Memory B cell (primary cell): ENCODE results near the gene IKZF3.
"Not testable (repeated sequence)": the region's sequence is repeated elsewhere in the genome, so short reads cannot be mapped to it uniquely, and the experiment has no call there.

ENCODE experiments used
- ATAC-seq: fragments of 150-1000 bp; cut with Tn5 transposase; 2 replicates; pipeline ENCODE4 v1.10.0; 2021; ENCODE audit warnings: low read depth, mild to moderate bottlenecking, moderate library complexity
- DNase-seq, 2 donors: peaks; one replicate each; pipeline ENCODE4 v3.0.0; 2022; ENCODE audit warnings: low spot score in 2 of 2
- H3K27ac Mint-ChIP-seq: one replicate; pipeline ENCODE4 v1.8.0; 2022; ENCODE audit warnings: mild to moderate bottlenecking, moderate library complexity, mixed read lengths
- H3K27me3 Mint-ChIP-seq: one replicate; pipeline ENCODE4 v1.8.0; 2022; ENCODE audit warnings: mixed read lengths
- H3K36me3 Mint-ChIP-seq: one replicate; pipeline ENCODE4 v1.8.0; 2022; ENCODE audit warnings: mild to moderate bottlenecking, mixed read lengths
- H3K4me1 Mint-ChIP-seq: one replicate; pipeline ENCODE4 v1.8.0; 2022; ENCODE audit warnings: mixed read lengths
- H3K4me3 Mint-ChIP-seq: one replicate; pipeline ENCODE4 v1.8.0; 2022; ENCODE audit warnings: mild to moderate bottlenecking, moderate library complexity, mixed read lengths
- H3K9me3 Mint-ChIP-seq: one replicate; pipeline ENCODE4 v1.8.0; 2022; ENCODE audit warnings: mixed read lengths

IKZF3 gene

DNA sequence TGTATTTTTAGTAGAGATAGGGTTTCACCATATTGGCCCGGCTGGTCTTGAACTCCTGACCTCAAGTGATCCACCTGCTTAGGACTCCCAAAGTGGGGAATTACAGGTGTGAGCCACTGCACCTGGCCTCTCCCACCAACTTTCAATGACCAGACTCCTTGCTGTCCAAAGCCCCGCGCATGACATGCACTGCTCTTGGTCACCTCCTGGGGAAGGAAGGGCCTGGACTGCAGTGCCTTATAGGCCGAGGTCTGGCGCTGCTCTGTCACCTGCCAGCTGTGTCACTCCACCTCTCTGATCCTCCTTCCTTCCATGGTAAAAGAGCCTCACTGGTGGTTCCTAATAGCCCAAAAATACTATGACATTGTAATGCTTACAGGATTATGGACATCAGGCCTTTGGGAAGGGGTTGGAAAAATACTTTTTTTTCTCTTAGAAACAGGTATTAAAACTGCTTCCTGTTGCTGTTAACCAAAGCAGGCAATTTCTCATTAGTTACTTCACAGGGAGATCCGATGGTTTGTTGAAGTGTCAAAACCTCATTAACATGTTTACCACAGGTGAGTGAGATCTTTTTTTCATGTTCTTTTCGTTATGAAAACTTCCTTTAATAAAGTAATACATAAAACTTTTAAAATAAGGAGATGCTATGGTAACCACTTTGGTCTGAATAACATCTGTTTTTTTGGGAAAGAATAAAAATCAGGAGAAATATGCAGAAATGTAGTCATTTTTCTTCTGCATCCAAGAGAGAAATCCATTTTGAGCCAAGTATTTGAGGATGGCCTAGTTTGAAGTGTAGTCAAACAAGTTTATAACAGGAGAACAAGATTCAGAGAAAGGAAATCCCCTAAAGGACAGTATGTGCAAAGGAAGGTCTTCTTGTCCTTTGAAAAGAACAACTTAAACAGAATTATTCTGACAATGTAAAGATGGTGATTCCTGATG, 90.9 kb downstream of the IKZF3 start:
- no peaks in the 10 kb centered on the region for H3K9me3 Mint-ChIP-seq

DNA sequence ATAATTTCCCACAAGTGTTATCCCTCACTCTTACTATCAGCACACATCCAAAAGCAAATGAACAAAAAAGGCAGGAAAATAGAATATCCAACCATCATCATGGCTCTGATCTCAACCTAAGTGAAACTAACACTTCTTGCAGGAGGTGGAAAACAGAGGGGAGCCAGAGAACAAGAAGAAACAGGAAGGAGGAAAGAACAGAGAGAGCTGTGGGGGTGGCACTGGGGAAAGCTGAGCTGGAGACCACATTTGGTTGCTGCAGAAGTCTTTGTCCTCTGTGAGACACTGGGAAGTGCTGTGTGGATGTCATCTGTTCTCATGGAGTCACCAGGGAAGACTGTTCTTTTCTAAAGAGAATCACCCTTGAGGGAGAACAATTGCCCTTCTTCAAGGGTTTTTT, 91.7 kb downstream of the IKZF3 start:
- Mint-ChIP-seq H3K27ac (peak overlapping the region; percentile 95), H3K27me3 (no peaks in the 10 kb centered on the region), H3K4me1 (peaks cover 57% of the 10 kb centered on the region), H3K4me3 (peak overlapping the region; percentile 73), H3K36me3 (peaks cover 56% of the 10 kb centered on the region), H3K9me3 (no peaks in the 10 kb centered on the region)
- no peak for ATAC-seq
- DNase-seq, result no peak

More for the DNA sequence above, 90.9 kb downstream of the IKZF3 start:
- DNase-seq (no peak), ATAC-seq (no peak)
- Mint-ChIP-seq H3K4me3 (peak overlapping the region; percentile 81), H3K27me3 (no peaks in the 10 kb centered on the region), H3K36me3 (peaks cover 54% of the 10 kb centered on the region), H3K27ac (peak overlapping the region; percentile 95), H3K4me1 (peaks cover 57% of the 10 kb centered on the region)

DNA sequence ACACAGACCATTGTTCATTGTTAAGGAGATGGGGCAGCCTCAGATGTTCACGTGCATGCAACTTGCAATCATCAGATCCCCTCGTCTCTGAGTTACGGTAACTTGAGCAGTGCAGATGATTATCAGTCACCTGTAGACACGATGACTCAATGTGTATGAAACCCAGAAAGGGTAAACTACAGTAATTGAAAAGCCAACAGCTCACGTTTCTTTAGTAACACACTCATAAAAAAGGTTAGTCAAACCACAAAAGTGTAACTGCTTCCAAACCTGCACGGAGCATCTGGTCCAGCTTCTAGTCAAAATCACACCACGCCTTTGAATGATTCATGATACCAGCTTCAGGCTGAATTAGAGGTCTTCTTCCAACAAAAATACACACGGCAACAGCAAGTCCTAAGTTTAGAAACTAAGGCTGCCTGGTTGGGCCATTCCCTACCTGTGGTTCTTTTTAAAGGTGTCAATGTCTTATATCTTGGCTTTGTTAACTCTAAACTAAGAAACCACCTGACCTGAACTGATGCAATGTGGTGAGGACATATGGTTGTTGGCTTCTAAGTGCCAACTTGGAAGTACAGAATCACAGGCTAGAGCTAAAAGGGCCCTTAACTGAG, 94.0 kb downstream of the IKZF3 start:
- H3K4me1 Mint-ChIP-seq, result peaks cover 78% of the 10 kb centered on the region
- H3K36me3 Mint-ChIP-seq, result peaks cover 65% of the 10 kb centered on the region
- H3K9me3 Mint-ChIP-seq, result no peaks in the 10 kb centered on the region
- no peak for DNase-seq
- no peaks in the 10 kb centered on the region for H3K27me3 Mint-ChIP-seq
- H3K27ac Mint-ChIP-seq, result peak overlapping the region; percentile 95
- peak; percentile 25 for ATAC-seq
- H3K4me3 Mint-ChIP-seq, result peak overlapping the region; percentile 78

DNA sequence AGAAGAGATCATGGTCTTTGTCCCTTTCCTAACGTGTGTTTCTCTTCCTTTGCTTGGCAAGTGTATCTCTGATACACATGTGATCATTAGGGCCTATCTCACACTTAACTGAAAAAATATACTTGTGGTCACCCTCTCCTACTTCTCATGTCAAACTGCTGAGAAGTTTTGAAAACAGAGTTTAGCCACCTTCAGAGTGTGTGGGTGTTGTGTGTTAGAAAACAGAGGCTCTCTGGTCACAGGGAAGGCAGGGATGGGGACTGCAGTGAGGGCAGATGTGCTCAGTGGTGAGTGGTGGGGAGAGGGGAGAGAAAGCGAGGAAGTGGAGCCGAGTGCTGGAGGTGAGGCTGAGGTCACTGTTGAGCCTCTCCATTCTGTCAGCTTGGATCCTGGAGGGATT, 97.0 kb downstream of the IKZF3 start:
- no peak for DNase-seq
- H3K4me1 Mint-ChIP-seq, result peaks cover 66% of the 10 kb centered on the region
- H3K9me3 Mint-ChIP-seq, result no peaks in the 10 kb centered on the region
- peak overlapping the region; percentile 61 for H3K4me3 Mint-ChIP-seq
- no peak for ATAC-seq
- H3K27me3 Mint-ChIP-seq, result no peaks in the 10 kb centered on the region
- H3K36me3 Mint-ChIP-seq, result peaks cover 59% of the 10 kb centered on the region
- H3K27ac Mint-ChIP-seq, result peak overlapping the region; percentile 95

DNA sequence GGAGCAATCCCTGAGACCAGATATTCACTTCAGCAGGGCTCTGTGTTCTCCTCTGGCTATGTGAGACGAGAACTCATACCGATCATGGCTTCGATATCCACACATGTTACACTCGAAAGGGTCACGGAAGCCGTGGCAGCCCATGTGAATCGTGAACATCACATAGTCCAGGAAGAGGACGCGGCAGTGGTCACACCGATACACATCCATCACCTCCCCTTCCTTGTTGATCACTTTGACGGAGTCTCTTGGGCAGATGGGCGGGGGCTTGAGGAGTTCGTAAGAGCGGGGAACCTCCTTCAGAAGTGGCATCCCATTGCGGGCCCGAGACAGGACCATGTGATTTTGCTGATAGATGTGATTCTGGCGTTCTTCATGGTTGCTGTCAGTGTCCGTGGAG, 98.3 kb downstream of the IKZF3 start:
- H3K27me3 Mint-ChIP-seq, result no peaks in the 10 kb centered on the region
- no peaks in the 10 kb centered on the region for H3K9me3 Mint-ChIP-seq
- no peak overlapping the region for H3K4me3 Mint-ChIP-seq
- peak overlapping the region; percentile 95 for H3K27ac Mint-ChIP-seq
- peaks cover 49% of the 10 kb centered on the region for H3K36me3 Mint-ChIP-seq
- H3K4me1 Mint-ChIP-seq, result peaks cover 54% of the 10 kb centered on the region
- no peak for ATAC-seq
- DNase-seq, result no peak

DNA sequence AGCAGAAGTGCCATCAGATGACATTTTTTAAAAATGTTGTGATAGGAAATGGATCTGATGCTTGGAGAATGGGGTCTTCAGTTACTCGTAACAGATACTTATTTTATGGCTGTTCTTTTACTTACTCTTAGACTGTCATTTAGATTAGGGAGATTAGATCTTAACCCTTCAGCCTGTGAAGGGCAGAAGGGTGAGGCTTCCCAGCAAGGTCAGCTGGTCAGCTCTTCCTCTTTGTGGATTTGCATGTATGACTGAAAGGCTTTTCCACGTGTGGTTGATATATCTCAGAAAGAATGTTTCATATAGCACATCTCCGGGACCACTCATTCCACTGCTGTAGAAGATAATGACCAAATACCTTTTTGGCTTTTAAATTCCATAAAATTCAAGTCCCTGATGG, 98.9 kb downstream of the IKZF3 start:
- peaks cover 48% of the 10 kb centered on the region for H3K36me3 Mint-ChIP-seq
- peak overlapping the region; percentile 95 for H3K27ac Mint-ChIP-seq
- ATAC-seq, result no peak
- H3K9me3 Mint-ChIP-seq, result no peaks in the 10 kb centered on the region
- no peak overlapping the region for H3K4me3 Mint-ChIP-seq
- H3K4me1 Mint-ChIP-seq, result peaks cover 49% of the 10 kb centered on the region
- H3K27me3 Mint-ChIP-seq, result no peaks in the 10 kb centered on the region
- DNase-seq, result no peak

DNA sequence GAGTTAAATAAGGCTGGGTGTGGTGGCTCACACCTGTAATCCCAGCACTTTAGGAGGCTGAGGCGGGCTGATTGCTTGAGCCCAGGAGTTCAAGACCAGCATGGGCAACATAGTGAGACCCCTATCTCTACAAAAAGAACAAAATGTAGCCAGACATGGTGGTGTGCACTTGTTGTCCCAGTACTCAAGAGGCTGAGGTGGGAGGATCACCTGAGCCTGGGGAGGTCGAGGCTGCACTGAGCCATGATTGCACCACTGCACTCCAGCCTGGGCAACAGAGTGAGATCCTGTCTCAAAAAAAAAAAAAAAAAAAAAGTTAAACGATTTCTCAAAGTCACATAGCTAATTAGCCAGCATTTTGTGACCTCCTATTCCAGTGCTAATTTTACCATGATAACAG, 99.9 kb downstream of the IKZF3 start:
- H3K27me3 Mint-ChIP-seq, H3K27ac Mint-ChIP-seq: not testable (repeated sequence)

DNA sequence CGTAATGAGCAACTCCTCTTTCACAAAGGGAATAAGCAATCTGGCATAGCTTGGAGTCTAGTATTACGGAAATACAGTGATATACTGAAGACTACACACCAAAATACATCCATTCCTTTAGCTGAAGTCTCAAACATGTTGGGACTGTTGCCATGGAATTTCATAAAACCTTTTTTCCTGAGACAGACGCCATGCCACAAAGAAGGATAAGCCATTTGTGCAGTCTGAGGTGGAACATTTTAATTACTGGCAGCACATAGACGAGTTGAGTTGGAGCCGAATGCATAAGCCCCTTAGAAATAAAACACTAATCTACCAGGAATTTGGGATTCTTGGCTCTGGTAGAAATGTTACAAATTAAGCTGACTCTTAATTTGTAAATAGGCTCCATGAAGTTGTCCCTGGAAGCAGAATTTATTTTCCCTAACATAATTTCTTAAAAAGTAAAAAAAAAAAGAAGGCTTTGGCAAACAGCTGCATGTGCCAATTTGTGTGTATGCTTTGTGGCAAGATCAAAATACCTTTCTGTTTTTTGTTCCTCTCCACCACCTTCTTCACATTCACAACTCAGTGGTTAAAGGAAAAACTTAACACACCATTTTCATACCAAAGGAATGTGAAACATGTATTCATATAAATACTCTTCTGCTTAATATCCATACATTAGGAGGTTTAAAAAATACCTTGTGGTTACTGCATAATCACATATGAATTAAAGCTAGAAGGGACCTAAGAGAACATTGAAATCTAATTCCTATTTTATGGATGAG, 100.9 kb downstream of the IKZF3 start:
- Mint-ChIP-seq H3K4me3 (no peak overlapping the region), H3K4me1 (peaks cover 49% of the 10 kb centered on the region), H3K9me3 (no peaks in the 10 kb centered on the region), H3K27me3 (no peaks in the 10 kb centered on the region), H3K36me3 (peaks cover 35% of the 10 kb centered on the region), H3K27ac (peak overlapping the region; percentile 60)
- DNase-seq, result no peak
- ATAC-seq, result no peak

More for the DNA sequence above, 99.9 kb downstream of the IKZF3 start:
- Mint-ChIP-seq H3K4me1 (peaks cover 47% of the 10 kb centered on the region), H3K36me3 (peaks cover 41% of the 10 kb centered on the region)
- not testable (repeated sequence) for H3K4me3 Mint-ChIP-seq, ATAC-seq, DNase-seq, H3K9me3 Mint-ChIP-seq

DNA sequence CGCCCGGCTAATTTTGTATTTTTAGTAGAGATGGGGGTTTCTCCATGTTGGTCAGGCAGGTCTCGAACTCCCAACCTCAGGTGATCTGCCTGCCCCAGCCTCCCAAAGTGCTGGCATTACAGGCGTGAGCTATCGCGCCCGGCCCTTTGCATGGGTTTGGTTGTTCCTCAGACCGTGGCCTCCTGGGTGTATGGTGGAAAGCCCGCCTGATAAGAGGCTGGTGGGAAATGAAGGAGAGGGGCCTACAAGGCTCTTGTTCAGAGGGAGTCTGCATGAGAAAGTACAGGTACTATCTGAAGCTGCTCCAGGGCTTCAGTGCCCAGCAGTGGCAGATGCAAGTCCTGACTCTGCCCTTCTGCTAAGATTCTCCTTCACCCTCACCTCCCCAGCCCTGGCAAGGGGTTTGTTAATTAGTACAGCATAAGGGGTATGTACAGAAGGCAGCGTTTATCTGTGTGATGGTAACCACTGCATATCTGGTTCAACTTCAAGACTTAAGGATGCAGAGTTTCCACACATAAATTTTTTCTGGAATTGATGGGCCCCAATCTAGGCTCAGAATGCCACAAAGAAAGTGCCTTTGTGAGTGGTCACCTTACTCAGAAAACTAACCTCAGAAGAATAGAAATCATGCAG, 102.1 kb downstream of the IKZF3 start:
- no peak overlapping the region for H3K4me3 Mint-ChIP-seq
- peaks cover 52% of the 10 kb centered on the region for H3K4me1 Mint-ChIP-seq
- peaks cover 26% of the 10 kb centered on the region for H3K36me3 Mint-ChIP-seq
- ATAC-seq, result no peak
- no peak overlapping the region for H3K27ac Mint-ChIP-seq
- H3K9me3 Mint-ChIP-seq, result no peaks in the 10 kb centered on the region
- no peaks in the 10 kb centered on the region for H3K27me3 Mint-ChIP-seq
- no peak for DNase-seq

DNA sequence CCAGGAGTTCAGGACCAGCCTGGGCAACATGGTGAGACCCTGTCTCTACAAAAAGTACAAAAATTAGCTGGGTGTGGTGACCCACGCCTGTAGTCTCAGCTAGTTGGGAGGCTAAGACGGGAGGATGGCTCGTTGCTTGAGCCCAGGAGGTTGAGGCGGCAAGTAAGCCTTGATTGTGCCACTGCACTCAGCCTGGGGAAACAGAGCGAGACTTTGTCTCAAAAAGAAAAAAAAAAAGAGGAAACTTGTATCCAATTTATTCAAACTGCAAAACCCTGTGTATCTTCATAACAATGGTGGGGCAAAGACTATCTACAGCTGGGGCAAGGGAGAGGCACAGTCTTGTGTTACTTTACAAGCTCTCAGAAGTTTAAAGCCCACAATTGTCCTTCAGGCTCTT, 104.9 kb downstream of the IKZF3 start:
- H3K27me3 Mint-ChIP-seq, result no peaks in the 10 kb centered on the region
- ATAC-seq (no peak), DNase-seq (no peak)
- peak overlapping the region; percentile 58 for H3K4me3 Mint-ChIP-seq
- H3K36me3 Mint-ChIP-seq, result peaks cover 6% of the 10 kb centered on the region
- H3K27ac Mint-ChIP-seq, result peak overlapping the region; percentile 98
- peaks cover 47% of the 10 kb centered on the region for H3K4me1 Mint-ChIP-seq
- no peaks in the 10 kb centered on the region for H3K9me3 Mint-ChIP-seq

DNA sequence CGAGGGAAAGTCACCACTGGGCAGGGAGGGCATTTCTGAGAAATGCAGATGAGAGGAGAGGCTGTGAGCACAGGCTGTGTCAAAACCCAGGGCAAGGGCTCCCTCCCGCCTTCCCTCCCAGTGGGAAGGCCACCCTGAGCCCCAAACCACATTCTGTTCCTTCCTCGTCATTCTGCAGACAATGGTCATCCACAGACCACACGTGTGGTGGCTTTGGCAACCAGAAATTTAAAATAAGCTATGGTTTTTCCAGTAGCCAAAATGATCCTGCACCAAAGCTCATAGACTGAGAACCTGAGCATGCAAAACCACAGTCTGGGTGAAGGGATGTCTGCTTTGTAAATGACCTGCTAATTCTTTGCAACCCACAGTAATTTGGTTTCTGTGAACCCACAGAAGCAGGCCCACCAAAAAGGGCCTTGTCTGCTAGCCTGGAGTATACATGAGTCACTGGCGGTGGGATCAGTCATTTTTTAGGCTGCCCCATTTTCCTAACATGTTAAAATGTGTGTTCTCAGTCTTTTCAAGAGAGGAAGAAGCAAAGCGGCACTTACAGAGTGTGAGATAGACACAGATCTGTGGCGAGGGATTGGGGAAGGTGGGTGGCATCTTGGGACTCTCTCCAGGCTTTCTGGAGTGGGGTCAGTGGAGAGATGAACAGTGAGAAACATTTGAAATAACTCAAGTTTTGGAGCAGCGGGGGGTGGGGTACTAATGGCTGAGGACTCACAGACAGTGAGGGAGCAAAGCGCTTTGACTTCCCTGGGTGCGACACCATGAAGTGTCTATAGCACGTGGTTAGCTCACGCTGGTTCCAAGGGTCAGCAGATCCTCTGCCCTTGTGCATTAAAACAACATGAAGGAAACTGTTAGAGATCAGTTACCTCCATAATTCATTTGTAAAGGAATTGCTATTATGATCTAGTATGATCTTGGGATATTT, 105.9 kb downstream of the IKZF3 start:
- peaks cover 6% of the 10 kb centered on the region for H3K36me3 Mint-ChIP-seq
- DNase-seq, result no peak
- ATAC-seq, result no peak
- no peaks in the 10 kb centered on the region for H3K27me3 Mint-ChIP-seq
- H3K4me1 Mint-ChIP-seq, result peaks cover 52% of the 10 kb centered on the region
- H3K9me3 Mint-ChIP-seq, result no peaks in the 10 kb centered on the region
- peak overlapping the region; percentile 60 for H3K4me3 Mint-ChIP-seq
- peak overlapping the region; percentile 98 for H3K27ac Mint-ChIP-seq

DNA sequence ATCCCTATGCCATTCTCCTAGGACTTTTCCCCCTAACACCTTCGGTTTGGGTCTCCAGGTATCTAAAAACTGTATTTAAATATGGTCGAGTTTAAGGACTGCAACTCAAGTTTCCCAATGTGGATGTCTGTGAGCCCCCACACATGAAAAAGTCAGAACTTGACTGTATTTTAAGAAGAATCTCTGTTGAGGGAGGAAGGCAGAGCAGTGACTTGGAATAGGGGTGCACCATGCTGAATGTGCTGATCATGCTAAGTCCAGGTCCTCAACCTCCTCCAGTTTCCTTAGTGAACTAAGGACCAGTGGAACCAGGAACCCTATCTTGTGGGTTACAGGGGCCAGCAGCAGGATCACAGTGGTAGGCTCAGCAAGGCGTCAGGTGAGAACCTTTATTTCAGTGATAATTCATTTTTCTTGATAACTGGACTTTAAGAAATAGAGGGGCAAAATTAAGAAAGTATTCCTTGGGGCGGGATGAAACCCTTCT, 106.9 kb downstream of the IKZF3 start:
- Mint-ChIP-seq H3K36me3 (peaks cover 2% of the 10 kb centered on the region), H3K4me1 (peaks cover 50% of the 10 kb centered on the region), H3K27me3 (no peaks in the 10 kb centered on the region), H3K27ac (peak overlapping the region; percentile 98), H3K9me3 (no peaks in the 10 kb centered on the region), H3K4me3 (peak overlapping the region; percentile 66)
- ATAC-seq (no peak), DNase-seq (no peak)
